GM23338 (cell line): ENCODE measurements around the gene RRAS. TPM values are rescaled to one million over a fixed set of nuclear protein-coding genes. Genes with fewer than 3 reads are reported as not detected.

Experiments used
- CTCF ChIP-seq, 2 experiments: fragments of 200-600 bp in 1 of 2; sonication (generic) in 1 of 2; conservative IDR thresholded peaks; 2 replicates each; pipeline versions ENCODE4 v1.5.1 to v1.6.1; 2016 to 2017; ENCODE audit warnings: antibody characterized with exemption in 2 of 2, low read depth in 2 of 2, mild to moderate bottlenecking in 2 of 2, moderate library complexity in 1 of 2
- EZH2 ChIP-seq: fragments of 200-600 bp; sonication (generic); IDR thresholded peaks from one replicate; pipeline ENCODE4 v1.8.0; 2017; ENCODE audit warnings: antibody characterized with exemption, mild to moderate bottlenecking, low read depth; ENCODE audit not compliant: unreplicated experiment
- JUNB ChIP-seq: IDR thresholded peaks from one replicate; pipeline ENCODE4 v1.6.1; 2016; ENCODE audit warnings: antibody characterized with exemption; ENCODE audit not compliant: unreplicated experiment
- STAT1 ChIP-seq: IDR thresholded peaks from one replicate; pipeline ENCODE4 v1.6.1; 2016; ENCODE audit warnings: antibody characterized with exemption; ENCODE audit not compliant: unreplicated experiment
- ZNF331 ChIP-seq: fragments of 250-450 bp; sonication (Bioruptor Pico); IDR thresholded peaks from 2 replicates; pipeline ENCODE4 v1.5.0; 2020; ENCODE audit warnings: low read depth, mild to moderate bottlenecking, moderate library complexity
- ZNF462 ChIP-seq: fragments of 250-450 bp; sonication (Bioruptor Pico); IDR thresholded peaks from 2 replicates; pipeline ENCODE4 v1.5.0; 2020; ENCODE audit warnings: mild to moderate bottlenecking, moderate library complexity
- polyA plus RNA-seq: library from polyadenylated mRNA; unstranded; fragments of >200 nt; fragmentation: Nextera tagmentation; extraction: Ambion mirVana; gene quantifications from 2 replicates; pipeline ENCODE4 v1.2.1, GENCODE V29; 2016
- total RNA-seq: library from RNA; depleted of rRNA; stranded (reverse); fragments of >200 nt; shearing (Covaris generic); gene quantifications from 2 replicates; pipeline ENCODE4 v1.2.3, GENCODE V29; 2014

The RRAS gene
- total and polyA plus RNA-seq, 2 experiments from 2014 or later: 9.3 to 30.0 TPM

- TF ChIP-seq ZNF462 (CRISPR knock-in tag): no peak
- TF ChIP-seq ZNF331 (CRISPR knock-in tag): no peak
- no peak for TF ChIP-seq JUNB
- TF ChIP-seq STAT1: no peak
- no peak for TF ChIP-seq EZH2
- no peak for TF ChIP-seq CTCF (conservative IDR thresholded peaks at IDR 0.05; ENCODE audit: low read depth in 2 of 2)
Observed at GRCh38 chr19:49678985-49679770, 39.2 kb upstream of the RRAS start (continued).
